Muscle layer of colon (tissue), 2 donors: ENCODE measurements around the gene TBC1D3L.
"Not testable (repeated sequence)": the region's sequence is repeated elsewhere in the genome, so short reads cannot be mapped to it uniquely, and the experiment has no call there.

ENCODE experiments used
- H3K27ac ChIP-seq: one replicate; pipeline ENCODE4 v1.7.0; 2013; ENCODE audit warnings: low read depth, mild to moderate bottlenecking, low read length, moderate library complexity
- H3K27me3 ChIP-seq, 2 donors: one replicate each; pipeline ENCODE4 v1.7.0; 2013; ENCODE audit warnings: low read length in 2 of 2, mild to moderate bottlenecking in 2 of 2; ENCODE audit not compliant: insufficient read depth in 2 of 2, control insufficient read depth in 1 of 2
- H3K36me3 ChIP-seq: one replicate; pipeline ENCODE4 v1.7.0; 2013; ENCODE audit warnings: mild to moderate bottlenecking, low read length; ENCODE audit not compliant: insufficient read depth
- H3K4me1 ChIP-seq: one replicate; pipeline ENCODE4 v1.7.0; 2013; ENCODE audit warnings: mild to moderate bottlenecking, low read length; ENCODE audit not compliant: insufficient read depth
- H3K4me3 ChIP-seq, 2 donors: one replicate each; pipeline ENCODE4 v1.7.0; 2013; ENCODE audit warnings: low read length in 2 of 2, low read depth in 1 of 2, mild to moderate bottlenecking in 1 of 2, moderate library complexity in 1 of 2
- H3K9ac ChIP-seq: one replicate; pipeline ENCODE4 v1.7.0; 2013; ENCODE audit warnings: low read length
- H3K9me3 ChIP-seq: one replicate; pipeline ENCODE4 v1.7.0; 2013; ENCODE audit warnings: mild to moderate bottlenecking, low read length
- donor health status: abdominal sarcoma.
- donor health status: Adenocarcinoma of cecum.

TBC1D3L gene

GRCh38 chr17:37988960-37989359 lies at the start of gene TBC1D3L:
Gene TBC1D3L (minus strand): TSS chr17:37989060. CDS start chr17:37987520, 1,540 bp downstream.
- not testable (repeated sequence) for H3K27ac ChIP-seq, H3K36me3 ChIP-seq

GRCh38 chr17:38003676-38004075 lies 14.8 kb upstream of the TBC1D3L start, which contains the start of gene TBC1D3D:
Gene TBC1D3D (plus strand): TSS chr17:38003976. CDS start chr17:38005561, 1,585 bp downstream.
- H3K27me3 ChIP-seq, H3K4me1 ChIP-seq, H3K9me3 ChIP-seq, H3K27ac ChIP-seq, H3K9ac ChIP-seq, H3K36me3 ChIP-seq, H3K4me3 ChIP-seq: not testable (repeated sequence)

More at GRCh38 chr17:37988960-37989359, at the start of gene TBC1D3L:
- H3K9me3 ChIP-seq, H3K4me1 ChIP-seq, H3K27me3 ChIP-seq, H3K4me3 ChIP-seq, H3K9ac ChIP-seq: not testable (repeated sequence)
